HCT116 (cell line): ENCODE results near the gene VASH2. TPM values are rescaled to one million over a fixed set of nuclear protein-coding genes. Genes with fewer than 3 reads are reported as not detected.

Experiments used
- ATAC-seq: fragments of 200-7000 bp; cut with Tn5 transposase; 2 replicates; pipeline ENCODE4 v1.9.1; 2020; ENCODE audit warnings: mild to moderate bottlenecking, moderate library complexity
- BruUV-seq: library from RNA; stranded (reverse); fragments of 400-500 nt; replicated peaks from 2 replicates; lab custom pipeline; 2021; lab: Mats Ljungman, UMichigan
- CTCF ChIA-PET: fragments of 300-600 bp; sonication (Branson Sonifier 250); formaldehyde crosslinking; loops from one replicate; lab custom pipeline; 2021; ENCODE audit warnings: antibody characterized with exemption; lab: Charles Lee
- POLR2A ChIA-PET: fragments of 300-600, 350-600 bp; sonication (Branson Sonifier 250); formaldehyde crosslinking; loops from one replicate; lab custom pipeline; 2021; ENCODE audit warnings: antibody characterized with exemption; lab: Charles Lee
- RAD21 ChIA-PET, 2 experiments: fragments of 300-600 bp; sonication (Branson Sonifier 250); formaldehyde crosslinking; loops; one replicate each; lab custom pipeline; 2023; ENCODE audit warnings: low total read pairs in 2 of 2; ENCODE audit not compliant: uncharacterized antibody in 2 of 2, unreplicated experiment in 2 of 2, low non-redundant PET in 1 of 2; lab: Charles Lee
- DNase-seq: peaks from one replicate; pipeline ENCODE4 v3.0.0-alpha.2; 2010; ENCODE audit warnings: low read depth, low spot score
- H2AFZ ChIP-seq: fragments of 200-600 bp; shearing (Covaris generic), sonication (generic); 2 replicates; pipeline ENCODE4 v1.6.1; 2017; ENCODE audit warnings: low read depth, mixed run types, mixed read lengths, antibody characterized with exemption, low read length; ENCODE audit not compliant: poor library complexity, severe bottlenecking
- H3K27ac ChIP-seq: 2 replicates; pipeline ENCODE4 v1.5.1; 2012; ENCODE audit warnings: low read depth, low read length
- H3K27me3 ChIP-seq: fragments of 200-600 bp; sonication (generic); 2 replicates; pipeline ENCODE4 v1.6.1; 2016; ENCODE audit warnings: mixed run types, low read length, mixed read lengths; ENCODE audit not compliant: insufficient read depth
- H3K36me3 ChIP-seq, 2 experiments: fragments of 200-500 bp in 1 of 2; fragments of 200-600 bp in 1 of 2; sonication (Bioruptor generic) in 1 of 2; sonication (generic) in 1 of 2; 2 replicates each; pipeline versions ENCODE4 v1.5.1 to v1.6.1; 2014 to 2016; ENCODE audit warnings: low read length in 2 of 2, inconsistent platforms in 1 of 2, mixed read lengths in 1 of 2, mixed run types in 1 of 2; ENCODE audit not compliant: insufficient read depth in 2 of 2, control insufficient read depth in 1 of 2
- H3K4me1 ChIP-seq, 2 experiments: fragments of 200-600 bp in 1 of 2; sonication (generic) in 1 of 2; 2 replicates each; pipeline versions ENCODE4 v1.5.1 to v1.6.1; 2012 to 2017; ENCODE audit warnings: low read length in 2 of 2, inconsistent platforms in 1 of 2, mild to moderate bottlenecking in 1 of 2, mixed read lengths in 1 of 2, mixed run types in 1 of 2, moderate library complexity in 1 of 2; ENCODE audit not compliant: insufficient read depth in 2 of 2, control insufficient read depth in 1 of 2
- H3K4me2 ChIP-seq: fragments of 200-600 bp; sonication (generic); 2 replicates; pipeline ENCODE4 v1.6.1; 2017; ENCODE audit warnings: mixed run types, low read length, mixed read lengths
- H3K4me3 ChIP-seq, 2 experiments: fragments of 200-600 bp in 1 of 2; sonication (generic) in 1 of 2; replicated peaks in 1 of 2; 2 replicates each; pipeline ENCODE4 v1.5.1; 2011 to 2016; ENCODE audit warnings: low read length in 2 of 2, control low read depth in 1 of 2, low read depth in 1 of 2, mild to moderate bottlenecking in 1 of 2, mixed read lengths in 1 of 2, mixed run types in 1 of 2
- H3K79me2 ChIP-seq: fragments of 200-600 bp; sonication (generic); 2 replicates; pipeline ENCODE4 v1.6.1; 2017; ENCODE audit warnings: mild to moderate bottlenecking, mixed run types, low read length, moderate library complexity, mixed read lengths; ENCODE audit not compliant: insufficient read depth
- H3K9ac ChIP-seq: fragments of 200-600 bp; sonication (generic); 2 replicates; pipeline ENCODE4 v1.6.1; 2016; ENCODE audit warnings: low read length, mixed read lengths
- H3K9me2 ChIP-seq: fragments of 200-600 bp; sonication (generic), shearing (Covaris generic); 2 replicates; pipeline ENCODE4 v1.6.1; 2017; ENCODE audit warnings: mixed run types, mild to moderate bottlenecking, moderate library complexity; ENCODE audit not compliant: insufficient read depth
- H3K9me3 ChIP-seq, 2 experiments: fragments of 200-500 bp in 1 of 2; fragments of 200-600 bp in 1 of 2; sonication (Bioruptor generic) in 1 of 2; sonication (generic) in 1 of 2; 2 replicates each; pipeline ENCODE4 v1.6.1; 2014 to 2017; ENCODE audit warnings: low read length in 2 of 2, mixed read lengths in 2 of 2, inconsistent platforms in 1 of 2, low read depth in 1 of 2, mild to moderate bottlenecking in 1 of 2, mixed run types in 1 of 2, moderate library complexity in 1 of 2; ENCODE audit not compliant: control insufficient read depth in 1 of 2, insufficient read depth in 1 of 2
- H4K20me1 ChIP-seq: fragments of 200-600 bp; sonication (generic), shearing (Covaris generic); 2 replicates; pipeline ENCODE4 v1.6.1; 2017; ENCODE audit warnings: mixed run types, mild to moderate bottlenecking, moderate library complexity; ENCODE audit not compliant: insufficient read depth
- CEBPB ChIP-seq: IDR thresholded peaks from 2 replicates; pipeline ENCODE4 v1.6.1; 2012; ENCODE audit warnings: low read depth
- ELF1 ChIP-seq: IDR thresholded peaks from 2 replicates; pipeline ENCODE4 v1.6.1; 2012; ENCODE audit warnings: low read depth, borderline replicate concordance
- EZH2phosphoT487 ChIP-seq: fragments of 200-600 bp; IDR thresholded peaks from 2 replicates; pipeline ENCODE4 v1.6.1; 2018; ENCODE audit warnings: antibody characterized with exemption, borderline replicate concordance
- SIN3A ChIP-seq: IDR thresholded peaks from 2 replicates; pipeline ENCODE4 v1.6.1; 2012; ENCODE audit warnings: low read depth
- SP1 ChIP-seq: IDR thresholded peaks from 2 replicates; pipeline ENCODE4 v1.6.1; 2012; ENCODE audit warnings: low read depth
- SRF ChIP-seq: IDR thresholded peaks from 2 replicates; pipeline ENCODE4 v1.6.1; 2012; ENCODE audit warnings: low read depth
- ZFX ChIP-seq: fragments of 450-650 bp; IDR thresholded peaks from 2 replicates; pipeline ENCODE4 v1.6.1; 2017
- intact Hi-C: fragments of 100-400 bp; cut with micrococcal nuclease; formaldehyde crosslinking; loops from 2 replicates; pipeline ENCODE4 v1.10.0; 2022
- total RNA-seq: library from RNA; stranded (reverse); gene quantifications from one replicate; pipeline ENCODE4 v1.2.1, GENCODE V29; 2021; ENCODE audit not compliant: unreplicated experiment
- TF ChIP-seq, protein P1 (sequence below): IDR thresholded peaks from 2 replicates; pipeline ENCODE4 v1.6.1; 2011; ENCODE audit warnings: mild to moderate bottlenecking, low read length, moderate library complexity; ENCODE audit not compliant: insufficient replicate concordance; ENCODE audit errors: extremely low read depth
- TF ChIP-seq, protein P2 (sequence below): IDR thresholded peaks from 2 replicates; pipeline ENCODE4 v1.6.1; 2012

VASH2 gene
- total RNA-seq, 1 experiment from 2014 or later, result 5.7 TPM

DNA sequence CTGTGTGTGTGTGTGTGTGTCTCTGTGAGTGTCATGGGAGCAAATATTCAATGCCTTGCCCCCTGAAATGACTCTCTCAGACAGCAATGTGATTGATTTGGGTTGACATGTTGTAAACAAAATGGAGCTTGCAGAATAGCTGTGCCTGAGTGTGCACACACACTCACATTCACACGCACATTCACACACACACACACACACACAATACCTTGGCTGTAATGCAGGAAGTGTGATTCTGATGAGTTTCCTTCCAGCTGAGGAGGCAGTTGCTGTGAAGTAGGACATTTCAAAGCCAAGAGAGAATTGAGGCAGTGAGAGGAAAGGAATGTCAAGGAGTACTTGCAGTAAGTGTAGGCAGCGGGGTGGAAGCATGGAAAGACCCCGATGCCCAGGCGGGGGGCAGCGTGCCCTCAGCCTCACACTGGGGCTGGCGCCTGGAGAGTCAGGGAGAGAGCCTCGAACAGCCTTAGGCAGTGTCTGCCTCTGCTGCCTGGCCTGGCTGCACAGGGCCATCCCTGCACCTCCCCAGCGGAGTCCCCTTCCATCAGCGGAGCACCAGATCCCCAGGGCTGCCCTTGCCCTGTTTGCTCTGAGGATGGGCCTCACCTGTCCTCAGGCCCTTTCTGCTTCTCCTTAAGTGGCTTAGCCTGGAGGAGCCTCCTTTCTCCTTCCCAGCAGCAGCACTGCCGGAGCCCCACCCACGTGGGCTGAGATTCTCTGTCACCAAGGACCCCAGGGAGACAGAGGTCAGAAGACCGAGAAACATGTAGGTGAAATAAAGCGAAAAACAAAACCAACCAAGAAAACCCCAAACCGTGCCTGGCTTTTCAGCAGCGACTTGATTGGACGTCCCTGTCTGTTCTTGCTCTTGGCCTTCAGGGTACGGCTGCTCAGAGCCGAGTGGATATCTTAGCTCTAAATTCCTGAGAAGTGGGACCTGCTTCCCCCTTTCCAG, 9.2 kb downstream of the VASH2 start (continued):
- TF ChIP-seq, protein P1, sequence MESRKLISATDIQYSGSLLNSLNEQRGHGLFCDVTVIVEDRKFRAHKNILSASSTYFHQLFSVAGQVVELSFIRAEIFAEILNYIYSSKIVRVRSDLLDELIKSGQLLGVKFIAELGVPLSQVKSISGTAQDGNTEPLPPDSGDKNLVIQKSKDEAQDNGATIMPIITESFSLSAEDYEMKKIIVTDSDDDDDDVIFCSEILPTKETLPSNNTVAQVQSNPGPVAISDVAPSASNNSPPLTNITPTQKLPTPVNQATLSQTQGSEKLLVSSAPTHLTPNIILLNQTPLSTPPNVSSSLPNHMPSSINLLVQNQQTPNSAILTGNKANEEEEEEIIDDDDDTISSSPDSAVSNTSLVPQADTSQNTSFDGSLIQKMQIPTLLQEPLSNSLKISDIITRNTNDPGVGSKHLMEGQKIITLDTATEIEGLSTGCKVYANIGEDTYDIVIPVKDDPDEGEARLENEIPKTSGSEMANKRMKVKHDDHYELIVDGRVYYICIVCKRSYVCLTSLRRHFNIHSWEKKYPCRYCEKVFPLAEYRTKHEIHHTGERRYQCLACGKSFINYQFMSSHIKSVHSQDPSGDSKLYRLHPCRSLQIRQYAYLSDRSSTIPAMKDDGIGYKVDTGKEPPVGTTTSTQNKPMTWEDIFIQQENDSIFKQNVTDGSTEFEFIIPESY, result no peak
- TF ChIP-seq CEBPB (no peak), SP1 (no peak), ZFX (no peak)

DNA sequence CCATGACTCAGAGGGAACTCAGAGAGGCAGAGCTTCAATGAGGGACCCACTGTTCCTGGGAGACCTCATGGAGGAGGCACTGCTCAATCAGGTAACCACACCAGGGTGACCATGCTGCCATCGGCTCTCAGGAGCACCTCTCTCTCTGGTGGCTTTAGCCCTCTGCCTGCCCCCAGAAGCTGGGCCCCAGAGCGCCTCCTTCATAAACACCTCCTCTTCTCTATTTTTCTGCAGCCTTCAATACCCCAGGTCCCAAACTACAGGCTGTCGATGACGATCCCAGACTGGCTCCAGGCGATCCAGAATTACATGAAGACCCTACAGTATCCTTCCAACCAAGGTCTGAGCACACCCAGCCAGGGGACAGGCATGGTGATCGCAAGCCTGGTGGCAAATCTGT, 10.6 kb downstream of the VASH2 start:
- ATAC-seq, result no peak
- RAD21 ChIA-PET, result no interaction called here
- Histone ChIP-seq H3K36me3 (no peaks in the 10 kb centered on the region), H3K9me3 (no peaks in the 10 kb centered on the region), H3K4me2 (no peak overlapping the region), H2AFZ (no peak overlapping the region), H3K79me2 (no peaks in the 10 kb centered on the region), H3K4me1 (no peaks in the 10 kb centered on the region), H3K9ac (no peak overlapping the region), H3K9me2 (no peaks in the 10 kb centered on the region), H4K20me1 (no peaks in the 10 kb centered on the region), H3K27ac (no peak overlapping the region), H3K27me3 (no peaks in the 10 kb centered on the region), H3K4me3 (no peak overlapping the region)
- TF ChIP-seq, protein P2, sequence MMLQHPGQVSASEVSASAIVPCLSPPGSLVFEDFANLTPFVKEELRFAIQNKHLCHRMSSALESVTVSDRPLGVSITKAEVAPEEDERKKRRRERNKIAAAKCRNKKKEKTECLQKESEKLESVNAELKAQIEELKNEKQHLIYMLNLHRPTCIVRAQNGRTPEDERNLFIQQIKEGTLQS, result no peak
- no peak for TF ChIP-seq EZH2phosphoT487
- TF ChIP-seq ZFX, result no peak
- no peak for TF ChIP-seq SRF
- no peak for TF ChIP-seq SIN3A
- TF ChIP-seq ELF1, result no peak
- no peak for TF ChIP-seq SP1
- no peak for DNase-seq
- BruUV-seq, result no TSS peak
- POLR2A ChIA-PET, result no interaction called here
- CTCF ChIA-PET, result no interaction called here
- intact Hi-C loops, result no loop called here
